HAP-1 (cell line): ENCODE results near the gene PTPRE.
"Not testable (repeated sequence)": the region's sequence is repeated elsewhere in the genome, so short reads cannot be mapped to it uniquely, and the experiment has no call there.

ENCODE experiments used
- DNase-seq, 2 experiments: peaks; one replicate each; pipeline ENCODE4 v3.0.0-alpha.2; 2016 to 2020; ENCODE audit warnings: low spot score in 2 of 2
- H3K27me3 ChIP-seq: fragments of 250-450 bp; sonication (Bioruptor Pico); 2 replicates; pipeline ENCODE4 v1.5.1; 2020; ENCODE audit warnings: low read depth, mild to moderate bottlenecking, moderate library complexity
- H3K36me3 ChIP-seq: fragments of 250-450 bp; sonication (Bioruptor Pico); replicated peaks from 2 replicates; pipeline ENCODE4 v1.5.1; 2020; ENCODE audit warnings: mild to moderate bottlenecking
- H3K4me1 ChIP-seq: fragments of 250-450 bp; sonication (Bioruptor Pico); 2 replicates; pipeline ENCODE4 v1.5.1; 2020; ENCODE audit warnings: mild to moderate bottlenecking
- H3K4me3 ChIP-seq: fragments of 250-450 bp; sonication (Bioruptor Pico); 2 replicates; pipeline ENCODE4 v1.5.1; 2020; ENCODE audit warnings: mild to moderate bottlenecking, moderate library complexity
- H3K9me3 ChIP-seq: fragments of 250-450 bp; sonication (Bioruptor Pico); 2 replicates; pipeline ENCODE4 v1.5.1; 2020; ENCODE audit warnings: mild to moderate bottlenecking, moderate library complexity
- in situ Hi-C: fragments of 300-500 bp; cut with MboI; formaldehyde crosslinking; loops from 3 replicates; pipeline ENCODE4 v1.14.3; 2020; ENCODE audit warnings: low sequenced_read_pairs, inconsistent platforms, mixed read lengths

PTPRE gene

DNA sequence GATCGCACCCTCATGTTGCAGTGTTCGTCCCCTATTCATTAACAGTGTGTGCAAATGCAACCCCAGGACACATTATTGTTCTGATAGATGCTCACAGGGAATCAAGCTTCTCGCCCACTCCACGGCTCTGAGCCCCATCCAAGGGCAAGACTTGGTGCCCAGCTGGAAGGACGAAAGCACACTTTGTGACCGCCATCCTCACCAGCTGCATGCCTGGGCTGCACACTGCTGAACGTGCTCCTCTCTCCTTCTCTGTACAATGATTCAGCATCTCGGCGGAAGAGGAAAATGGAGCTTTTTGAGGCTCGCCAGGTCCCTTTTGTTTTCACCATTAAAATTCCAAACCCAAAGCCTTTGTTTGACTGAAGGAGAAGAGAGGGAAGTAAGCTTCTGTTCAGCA, 177.5 kb downstream of the PTPRE start:
- DNase-seq = no peak
- H3K36me3 ChIP-seq = no peaks in the 10 kb centered on the region

GRCh38 chr10:128084991-128085390, 178.1 kb downstream of the PTPRE start:
- no peaks in the 10 kb centered on the region for H3K36me3 ChIP-seq
- DNase-seq = no peak
- in situ Hi-C loops = no loop called here

More for the DNA sequence above, 177.5 kb downstream of the PTPRE start:
- Histone ChIP-seq H3K4me3 (no peak overlapping the region), H3K4me1 (peaks cover 10% of the 10 kb centered on the region), H3K27me3 (no peaks in the 10 kb centered on the region), H3K9me3 (no peaks in the 10 kb centered on the region)
- in situ Hi-C loops = no loop called here

GRCh38 chr10:128086003-128086863, 179.3 kb downstream of the PTPRE start:
- in situ Hi-C loops = no loop called here
- Histone ChIP-seq H3K4me3 (no peak overlapping the region), H3K9me3 (no peaks in the 10 kb centered on the region), H3K4me1 (peaks cover 10% of the 10 kb centered on the region), H3K27me3 (no peaks in the 10 kb centered on the region), H3K36me3 (no peaks in the 10 kb centered on the region)
- no peak for DNase-seq

More at GRCh38 chr10:128084991-128085390, 178.1 kb downstream of the PTPRE start:
- Histone ChIP-seq H3K4me3 (no peak overlapping the region), H3K9me3 (no peaks in the 10 kb centered on the region), H3K27me3 (no peaks in the 10 kb centered on the region), H3K4me1 (peaks cover 10% of the 10 kb centered on the region)

- in situ Hi-C loops = no loop called here
- Histone ChIP-seq H3K36me3 (no peaks in the 10 kb centered on the region), H3K9me3 (no peaks in the 10 kb centered on the region), H3K27me3 (no peaks in the 10 kb centered on the region), H3K4me3 (no peak overlapping the region), H3K4me1 (peaks cover 10% of the 10 kb centered on the region)
- no peak for DNase-seq
Observed at GRCh38 chr10:128087146-128087883, 180.4 kb downstream of the PTPRE start.

DNA sequence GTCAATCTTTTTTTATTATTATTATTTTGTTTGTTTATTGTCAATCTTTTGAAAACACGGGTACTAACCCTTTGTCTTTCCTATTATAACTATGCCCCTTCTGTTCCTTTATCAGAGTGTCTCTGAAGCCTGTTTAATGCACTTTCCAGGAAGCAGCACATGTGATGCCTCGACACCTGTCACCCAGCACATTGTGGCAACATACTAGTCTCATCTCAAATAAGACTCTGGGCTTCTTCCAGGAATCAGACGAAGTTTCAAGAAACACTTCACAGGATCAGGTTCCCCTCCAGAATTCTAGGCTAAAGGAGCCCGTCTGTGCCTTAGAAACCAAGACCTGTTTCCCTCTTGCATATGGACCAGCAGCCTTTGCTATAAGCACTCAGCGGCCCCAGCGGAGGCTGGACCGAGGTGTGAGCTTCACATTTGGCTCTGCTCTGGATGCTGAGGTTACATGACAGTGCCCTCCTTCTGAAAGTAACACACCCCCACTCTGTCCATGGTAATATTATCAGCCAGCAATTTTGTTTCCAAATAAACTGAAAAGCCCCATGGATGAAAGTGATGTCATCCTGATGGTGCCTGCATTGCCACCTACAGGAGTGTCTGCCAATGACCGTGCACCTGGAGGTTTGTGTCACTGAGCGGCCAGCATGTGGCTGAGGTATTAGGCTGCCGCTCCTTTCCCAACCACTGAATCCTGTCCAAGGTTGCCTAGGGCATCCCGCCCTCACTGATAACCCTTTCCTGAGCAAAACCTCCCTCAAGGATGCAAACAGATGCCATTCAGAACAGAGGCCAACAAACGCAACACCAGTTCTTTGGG, 181.2 kb downstream of the PTPRE start:
- DNase-seq = no peak
- Histone ChIP-seq H3K9me3 (no peaks in the 10 kb centered on the region), H3K36me3 (no peaks in the 10 kb centered on the region), H3K4me1 (peaks cover 10% of the 10 kb centered on the region), H3K4me3 (no peak overlapping the region), H3K27me3 (no peaks in the 10 kb centered on the region)
- in situ Hi-C loops = no loop called here

DNA sequence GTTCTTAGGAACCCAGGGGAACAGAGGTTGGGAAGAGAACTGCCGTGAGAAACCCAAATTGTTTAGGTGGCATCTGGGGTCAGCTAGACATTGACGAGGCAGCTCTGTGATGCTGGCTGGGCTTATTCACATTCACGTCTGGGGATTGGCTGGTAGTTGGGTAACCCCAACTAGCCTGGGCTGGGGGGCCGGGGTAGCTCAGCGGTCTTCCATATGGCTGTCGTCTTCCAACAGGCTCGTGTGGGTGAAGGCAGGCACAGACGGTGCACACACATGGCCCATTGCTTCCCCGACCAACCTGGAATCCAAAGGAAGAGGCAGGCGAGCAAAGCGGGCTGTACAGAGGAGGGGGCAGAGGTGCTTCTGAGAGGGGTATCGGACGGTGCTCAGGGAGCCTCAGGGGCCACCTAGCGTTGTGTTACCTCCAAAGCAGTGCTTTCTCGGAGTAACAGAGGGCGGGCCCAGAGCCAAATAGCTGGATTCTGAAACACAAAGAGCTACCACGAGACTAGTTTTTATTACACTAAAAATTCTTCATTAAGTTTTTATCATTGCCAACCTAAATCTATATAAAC, 184.8 kb downstream of the PTPRE start:
- no peaks in the 10 kb centered on the region for H3K27me3 ChIP-seq
- no peaks in the 10 kb centered on the region for H3K9me3 ChIP-seq
- no peaks in the 10 kb centered on the region for H3K4me1 ChIP-seq
- in situ Hi-C loops = no loop called here
- no peak for DNase-seq
- H3K36me3 ChIP-seq = peaks cover under 1% of the 10 kb centered on the region
- no peak overlapping the region for H3K4me3 ChIP-seq

DNA sequence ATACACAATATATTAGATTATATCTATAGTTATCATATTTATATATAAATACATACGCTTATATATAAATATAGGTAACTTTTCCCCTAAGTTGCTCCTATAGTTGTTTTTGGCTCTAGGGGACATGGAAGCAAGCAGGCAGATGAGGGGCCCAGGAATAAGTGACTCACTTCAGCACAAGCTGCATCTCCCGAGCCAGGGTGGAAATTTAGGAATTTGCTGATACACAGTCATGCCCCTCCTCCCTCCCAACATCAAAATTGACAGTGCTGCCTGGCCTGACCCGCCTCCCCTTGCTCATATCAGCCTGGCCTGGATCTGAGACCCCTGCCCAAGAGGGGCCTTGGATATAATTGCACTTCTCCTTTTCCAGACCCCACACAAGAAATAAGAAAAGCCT, 185.6 kb downstream of the PTPRE start:
- in situ Hi-C loops = no loop called here
- peaks cover 8% of the 10 kb centered on the region for H3K36me3 ChIP-seq
- no peaks in the 10 kb centered on the region for H3K9me3 ChIP-seq
- H3K27me3 ChIP-seq = no peaks in the 10 kb centered on the region
- no peak for DNase-seq
- H3K4me1 ChIP-seq = no peaks in the 10 kb centered on the region
- no peak overlapping the region for H3K4me3 ChIP-seq

DNA sequence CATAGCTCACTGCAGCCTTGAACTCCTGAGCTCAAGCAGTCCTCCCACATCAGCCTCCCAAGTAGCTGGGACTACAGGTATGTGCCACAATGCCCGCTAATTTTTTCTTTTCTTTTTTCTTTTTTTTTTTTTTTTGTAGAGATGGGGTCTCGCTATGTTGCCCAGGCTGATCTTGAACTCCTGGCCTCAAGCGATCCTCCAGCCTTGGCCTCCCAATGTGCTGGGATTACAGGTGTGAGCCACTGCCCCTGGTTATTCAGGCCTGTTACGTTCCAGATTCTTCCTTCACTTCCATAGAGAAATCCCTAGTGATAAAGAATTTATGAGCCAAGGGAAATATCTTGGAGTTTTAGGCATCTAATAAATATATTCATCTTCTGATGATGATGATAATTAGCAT, 187.7 kb downstream of the PTPRE start:
- in situ Hi-C loops, H3K4me3 ChIP-seq, H3K4me1 ChIP-seq, H3K27me3 ChIP-seq, DNase-seq, H3K9me3 ChIP-seq: not testable (repeated sequence)
- H3K36me3 ChIP-seq = peaks cover 30% of the 10 kb centered on the region

DNA sequence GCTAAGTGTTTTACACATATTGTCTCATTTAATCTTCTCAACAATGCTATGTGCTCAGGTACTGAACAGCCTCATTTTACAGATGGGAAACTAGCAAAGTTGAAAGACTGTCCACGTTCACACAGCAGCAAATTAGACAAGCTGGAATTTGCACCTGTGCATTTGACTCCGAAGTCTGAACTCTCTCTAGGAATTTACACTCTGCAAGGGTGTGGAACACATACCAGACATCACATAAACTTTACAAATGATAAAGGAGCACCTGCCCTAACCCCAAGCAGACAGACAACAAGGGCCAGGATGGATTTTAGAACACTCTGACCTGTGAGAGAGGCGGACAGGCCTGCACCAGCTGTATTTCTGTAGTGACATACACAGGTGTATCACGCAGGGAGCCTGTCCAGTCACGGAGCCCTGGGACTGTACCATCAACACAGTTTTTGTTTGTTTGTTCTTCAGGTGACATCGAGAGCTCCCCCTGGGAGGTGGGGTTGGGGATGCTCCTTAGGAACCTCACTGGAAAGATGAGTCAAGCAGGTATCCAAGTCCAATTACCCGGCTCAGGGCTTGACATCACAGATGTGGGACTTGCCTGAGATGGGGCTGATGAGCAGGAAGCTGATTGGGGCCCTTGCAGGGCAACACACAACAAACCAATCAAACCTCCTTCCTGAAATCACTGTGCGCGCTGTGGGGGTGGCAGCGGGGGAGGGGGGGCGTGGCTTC, 188.3 kb downstream of the PTPRE start:
- H3K27me3 ChIP-seq = no peaks in the 10 kb centered on the region
- no peaks in the 10 kb centered on the region for H3K4me1 ChIP-seq
- H3K9me3 ChIP-seq = no peaks in the 10 kb centered on the region
- DNase-seq = no peak
- H3K36me3 ChIP-seq = peaks cover 36% of the 10 kb centered on the region
- in situ Hi-C loops = no loop called here
- no peak overlapping the region for H3K4me3 ChIP-seq

GRCh38 chr10:128095753-128096469, 189.0 kb downstream of the PTPRE start:
- no peak for DNase-seq
- H3K4me1 ChIP-seq = no peaks in the 10 kb centered on the region
- in situ Hi-C loops = no loop called here
- H3K27me3 ChIP-seq = no peaks in the 10 kb centered on the region
- H3K9me3 ChIP-seq = no peaks in the 10 kb centered on the region
- H3K4me3 ChIP-seq = no peak overlapping the region
- H3K36me3 ChIP-seq = peaks cover 43% of the 10 kb centered on the region

- in situ Hi-C loops = no loop called here
- H3K36me3 ChIP-seq = peaks cover 50% of the 10 kb centered on the region
- H3K27me3 ChIP-seq = no peaks in the 10 kb centered on the region
- no peak overlapping the region for H3K4me3 ChIP-seq
- no peaks in the 10 kb centered on the region for H3K4me1 ChIP-seq
- DNase-seq = no peak
- H3K9me3 ChIP-seq = no peaks in the 10 kb centered on the region
Observed at GRCh38 chr10:128096486-128097199, 189.7 kb downstream of the PTPRE start.

DNA sequence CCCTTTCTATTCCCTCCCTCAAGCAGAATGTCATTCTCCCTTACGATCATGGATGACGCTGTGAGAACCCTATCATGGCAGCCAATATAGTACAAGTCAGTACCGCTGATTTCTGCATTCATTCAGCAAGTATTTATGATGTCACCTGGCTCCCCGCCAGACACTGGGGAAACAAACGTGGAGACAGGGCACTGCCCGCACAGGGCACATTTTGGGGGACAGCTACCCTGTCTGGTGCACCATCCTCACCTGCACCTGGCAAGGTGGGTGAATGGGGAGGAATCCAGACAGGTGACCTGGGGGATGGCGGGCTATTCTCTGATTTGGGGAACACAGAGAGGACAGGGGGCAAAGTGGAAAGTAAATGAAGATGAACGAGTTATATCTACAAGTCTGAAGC, 190.9 kb downstream of the PTPRE start:
- no peaks in the 10 kb centered on the region for H3K27me3 ChIP-seq
- in situ Hi-C loops = no loop called here
- no peaks in the 10 kb centered on the region for H3K4me1 ChIP-seq
- no peaks in the 10 kb centered on the region for H3K9me3 ChIP-seq
- no peak overlapping the region for H3K4me3 ChIP-seq
- DNase-seq = no peak
- peaks cover 62% of the 10 kb centered on the region for H3K36me3 ChIP-seq
